NT2/D1 (cell line): Measurements from ENCODE around the gene FCMR.

Source experiments
- DNase-seq: peaks from one replicate; pipeline ENCODE4 v3.0.0-alpha.2; 2011; ENCODE audit warnings: low read depth, low spot score
- H3K27me3 ChIP-seq: 2 replicates; pipeline ENCODE4 v1.6.0; 2011; ENCODE audit warnings: mild to moderate bottlenecking; ENCODE audit not compliant: insufficient read length, insufficient read depth
- H3K36me3 ChIP-seq: 2 replicates; pipeline ENCODE4 v1.6.1; 2011; ENCODE audit warnings: mild to moderate bottlenecking, low read length, mixed read lengths; ENCODE audit not compliant: insufficient read depth, insufficient read length
- H3K4me1 ChIP-seq: 2 replicates; pipeline ENCODE4 v1.5.1; 2011; ENCODE audit not compliant: insufficient read depth, insufficient read length
- H3K4me3 ChIP-seq: 2 replicates; pipeline ENCODE4 v1.5.1; 2011; ENCODE audit warnings: low read depth; ENCODE audit not compliant: insufficient read length
- H3K9ac ChIP-seq: 2 replicates; pipeline ENCODE4 v1.6.0; 2011; ENCODE audit warnings: low read depth; ENCODE audit not compliant: insufficient read length
- H3K9me3 ChIP-seq: 2 replicates; pipeline ENCODE4 v1.5.1; 2011; ENCODE audit warnings: mild to moderate bottlenecking, low read length; ENCODE audit not compliant: insufficient read depth
- SUZ12 ChIP-seq: IDR thresholded peaks from 2 replicates; pipeline ENCODE4 v1.6.1; 2011; ENCODE audit not compliant: insufficient read length, insufficient read depth; ENCODE audit errors: extremely low read depth
- YY1 ChIP-seq: IDR thresholded peaks from 2 replicates; pipeline ENCODE4 v1.6.1; 2011; ENCODE audit not compliant: insufficient read length, insufficient read depth
- ZNF274 ChIP-seq: IDR thresholded peaks from 2 replicates; pipeline ENCODE4 v1.6.1; 2011; ENCODE audit warnings: mild to moderate bottlenecking, low read depth, low read length

Gene FCMR, protein sequence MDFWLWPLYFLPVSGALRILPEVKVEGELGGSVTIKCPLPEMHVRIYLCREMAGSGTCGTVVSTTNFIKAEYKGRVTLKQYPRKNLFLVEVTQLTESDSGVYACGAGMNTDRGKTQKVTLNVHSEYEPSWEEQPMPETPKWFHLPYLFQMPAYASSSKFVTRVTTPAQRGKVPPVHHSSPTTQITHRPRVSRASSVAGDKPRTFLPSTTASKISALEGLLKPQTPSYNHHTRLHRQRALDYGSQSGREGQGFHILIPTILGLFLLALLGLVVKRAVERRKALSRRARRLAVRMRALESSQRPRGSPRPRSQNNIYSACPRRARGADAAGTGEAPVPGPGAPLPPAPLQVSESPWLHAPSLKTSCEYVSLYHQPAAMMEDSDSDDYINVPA

DNA sequence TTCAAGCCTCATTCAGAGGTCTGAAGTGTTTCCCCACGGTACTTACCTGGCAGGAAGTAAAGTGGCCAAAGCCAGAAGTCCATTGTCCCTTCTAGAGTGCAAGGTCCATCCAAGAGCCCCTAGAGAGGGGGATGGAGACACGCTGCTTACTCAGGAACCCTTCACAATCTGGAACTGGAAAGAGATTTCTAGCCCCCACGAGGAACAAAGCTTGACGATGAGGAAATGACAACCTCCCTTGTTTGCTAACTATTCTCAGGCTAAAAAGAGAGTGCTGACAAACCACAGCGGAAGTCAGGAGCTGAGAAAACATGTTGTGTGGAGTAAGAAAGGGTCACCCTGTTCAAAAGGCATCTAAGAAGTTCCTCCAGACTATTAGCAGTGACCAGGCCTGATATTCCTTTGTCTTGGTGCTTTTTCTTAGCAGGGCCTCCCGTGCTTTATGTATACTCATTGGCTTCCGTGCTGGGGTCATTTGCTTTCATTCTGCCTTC is at the start of gene FCMR:
TSS of gene FCMR (minus strand) at position 170 of the 494 bp plus-strand sequence. CDS start at position 83, 87 bp downstream.
- Histone ChIP-seq H3K9me3 (no peaks in the 10 kb centered on the region), H3K9ac (no peak within 1 kb of the TSS), H3K36me3 (no peaks in the 10 kb centered on the region), H3K4me1 (no peaks in the 10 kb centered on the region), H3K4me3 (no peak within 1 kb of the TSS), H3K27me3 (no peaks in the 10 kb centered on the region)
- DNase-seq: no peak
- TF ChIP-seq SUZ12 (no peak), YY1 (no peak), ZNF274 (no peak)

DNA sequence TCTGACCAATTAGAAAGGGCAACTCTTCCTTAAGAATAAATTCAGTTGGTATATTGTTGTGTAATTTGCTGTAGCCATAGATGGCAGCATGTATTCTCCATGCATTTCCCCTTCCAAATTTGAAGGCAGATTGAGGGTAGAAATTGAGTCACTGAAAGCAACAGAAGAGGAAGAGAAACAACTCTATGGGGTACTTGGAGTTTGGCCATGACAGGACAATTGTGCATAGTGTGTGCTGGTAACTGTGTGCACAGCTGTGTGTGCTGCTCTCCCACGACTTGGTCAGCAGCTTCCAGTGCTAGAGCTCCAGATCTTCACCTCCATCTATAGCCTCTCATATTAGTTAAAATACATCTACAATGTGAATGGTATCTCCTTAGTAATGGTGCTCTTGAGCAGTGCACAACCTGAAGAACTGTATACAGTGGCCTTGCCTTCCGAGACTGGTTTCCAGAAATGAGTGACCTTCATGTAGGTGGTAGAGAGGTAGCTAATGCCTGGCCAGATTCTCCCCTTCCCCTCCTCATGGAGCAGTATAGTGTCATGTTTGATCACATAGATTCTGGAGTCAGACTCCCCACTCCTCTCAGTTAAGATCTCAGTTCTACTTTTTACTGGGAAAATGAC is 49.4 kb upstream of the FCMR start:
- no peak for DNase-seq
- Histone ChIP-seq H3K4me1 (no peaks in the 10 kb centered on the region), H3K36me3 (no peaks in the 10 kb centered on the region), H3K27me3 (no peaks in the 10 kb centered on the region), H3K4me3 (no peak overlapping the region), H3K9me3 (no peaks in the 10 kb centered on the region), H3K9ac (no peak overlapping the region)
- no peak for TF ChIP-seq YY1
- no peak for TF ChIP-seq ZNF274
- no peak for TF ChIP-seq SUZ12

DNA sequence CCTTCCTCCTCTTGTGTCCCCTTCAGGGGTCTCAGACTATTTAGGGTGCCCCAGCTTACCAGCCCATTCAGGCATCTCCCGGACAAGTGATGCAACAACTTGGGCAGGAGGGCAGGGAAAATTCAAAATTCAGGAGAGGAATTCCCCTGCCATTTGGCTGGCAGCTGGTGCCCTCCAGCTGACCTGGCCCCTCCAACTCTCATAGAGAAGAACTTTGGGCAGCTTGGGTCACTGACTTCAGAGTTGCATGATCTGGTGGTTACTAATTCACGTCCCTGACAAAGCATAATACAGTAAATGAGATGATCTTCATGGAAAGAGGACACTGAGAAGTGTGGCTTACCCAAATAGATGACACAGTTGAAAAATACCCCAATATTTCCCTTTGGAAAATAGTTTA is 48.7 kb upstream of the FCMR start, which contains the start of gene FCAMR:
TSS of gene FCAMR (minus strand) at position 15 of the 400 bp plus-strand sequence. CDS start 335 bp downstream, outside the sequence.
- Histone ChIP-seq H3K9ac (no peak within 1 kb of the TSS), H3K27me3 (no peaks in the 10 kb centered on the region), H3K36me3 (no peaks in the 10 kb centered on the region), H3K9me3 (no peaks in the 10 kb centered on the region), H3K4me1 (no peaks in the 10 kb centered on the region), H3K4me3 (no peak within 1 kb of the TSS)
- no peak for TF ChIP-seq ZNF274
- TF ChIP-seq YY1: no peak
- TF ChIP-seq SUZ12: no peak
- DNase-seq: no peak

DNA sequence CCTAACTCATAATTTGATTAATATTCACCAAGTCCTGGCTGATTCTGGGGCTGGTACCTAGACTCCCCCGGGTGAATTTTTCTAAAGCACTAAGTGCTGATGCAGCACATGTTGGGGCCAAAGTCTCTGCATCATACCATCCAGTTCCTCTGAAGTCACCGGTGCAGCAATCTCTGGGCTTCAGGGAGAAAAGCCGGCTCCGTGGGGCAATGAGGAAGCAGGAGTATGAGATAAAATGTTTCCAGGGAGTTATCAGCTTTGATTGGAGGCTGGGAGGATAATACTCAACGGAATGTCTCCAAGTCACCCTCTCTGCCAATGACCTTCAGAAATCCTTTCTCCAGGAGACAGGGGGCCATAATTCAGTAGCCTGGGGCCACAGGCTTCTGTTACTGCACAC is 47.3 kb upstream of the FCMR start:
- TF ChIP-seq YY1: no peak
- no peak for TF ChIP-seq ZNF274
- no peak for TF ChIP-seq SUZ12
- H3K4me3 ChIP-seq: no peak overlapping the region
- H3K9me3 ChIP-seq: no peaks in the 10 kb centered on the region
- H3K4me1 ChIP-seq: no peaks in the 10 kb centered on the region
- H3K27me3 ChIP-seq: no peaks in the 10 kb centered on the region
- no peaks in the 10 kb centered on the region for H3K36me3 ChIP-seq
- no peak for DNase-seq
- no peak overlapping the region for H3K9ac ChIP-seq

DNA sequence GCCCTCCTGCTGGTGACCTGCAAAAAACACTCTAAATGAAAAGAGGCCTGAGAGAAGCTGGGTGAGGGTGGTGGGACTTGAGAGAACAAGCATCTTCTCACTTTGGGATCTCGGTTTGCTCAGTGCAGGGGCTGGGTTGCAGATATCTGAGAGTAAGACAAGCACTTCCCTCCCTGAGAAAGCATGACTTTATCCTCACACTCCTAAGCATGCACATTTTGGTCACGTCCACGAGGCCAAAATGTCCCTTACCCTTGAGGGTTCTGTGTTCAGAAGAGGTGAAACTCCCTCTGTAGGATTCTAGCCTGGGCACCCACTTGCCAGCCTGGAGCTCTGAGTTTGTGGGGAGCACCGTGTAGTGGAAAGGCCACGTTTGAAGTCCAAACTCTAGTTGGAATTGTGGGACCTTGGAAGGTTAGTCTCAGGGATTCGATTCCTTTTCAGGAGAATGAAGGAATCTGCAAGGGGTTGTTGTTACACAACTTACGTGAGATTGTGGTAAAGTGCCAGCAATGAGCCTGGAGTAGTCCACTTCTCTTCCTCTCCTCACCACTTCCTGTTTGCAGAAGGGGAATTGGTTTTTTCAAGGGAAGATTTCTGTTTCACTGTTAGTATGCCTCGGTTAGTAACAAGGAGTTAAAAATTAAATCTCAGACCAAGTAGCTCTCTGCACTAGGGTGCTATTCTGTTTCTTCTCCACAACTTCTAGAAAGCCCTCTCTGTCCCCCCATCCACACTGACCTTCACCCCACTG is 45.5 kb upstream of the FCMR start:
- TF ChIP-seq ZNF274 (no peak), SUZ12 (no peak), YY1 (no peak)
- Histone ChIP-seq H3K27me3 (no peaks in the 10 kb centered on the region), H3K4me3 (no peak overlapping the region), H3K4me1 (no peaks in the 10 kb centered on the region), H3K36me3 (no peaks in the 10 kb centered on the region), H3K9me3 (no peaks in the 10 kb centered on the region), H3K9ac (no peak overlapping the region)
- DNase-seq: no peak

DNA sequence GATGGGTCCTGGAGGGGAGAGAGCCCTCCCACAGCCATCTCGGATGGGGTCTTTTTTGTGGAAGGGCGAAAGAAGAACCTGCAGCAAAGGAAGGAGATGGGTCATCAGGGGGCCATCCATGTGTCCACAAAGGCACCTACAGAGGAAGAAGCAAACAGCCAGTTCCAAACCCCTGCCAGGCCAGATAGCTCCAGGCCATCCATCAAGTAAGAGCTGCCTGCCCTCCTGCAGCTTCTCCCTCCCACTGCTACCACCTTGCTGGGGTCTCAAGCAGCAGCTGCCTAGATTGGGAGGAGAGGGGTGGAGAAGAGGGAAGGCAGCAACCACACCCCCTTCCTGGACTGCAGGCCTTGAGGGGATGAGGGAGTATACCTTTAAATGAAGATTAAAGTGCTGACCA is 44.0 kb upstream of the FCMR start:
- TF ChIP-seq SUZ12 (no peak), YY1 (no peak)
- no peak overlapping the region for H3K4me3 ChIP-seq
- no peaks in the 10 kb centered on the region for H3K27me3 ChIP-seq
- H3K4me1 ChIP-seq: no peaks in the 10 kb centered on the region
- H3K36me3 ChIP-seq: no peaks in the 10 kb centered on the region
- H3K9ac ChIP-seq: no peak overlapping the region
- H3K9me3 ChIP-seq: no peaks in the 10 kb centered on the region
- DNase-seq: no peak
